Airway epithelial cell (primary cell): ENCODE results near the gene HOXD1. TPM values are rescaled to one million over a fixed set of nuclear protein-coding genes. Genes with fewer than 3 reads are reported as not detected.

Source experiments
- total RNA-seq: library from RNA; depleted of rRNA; stranded (reverse); fragments of >200 nt; gene quantifications from 2 replicates; pipeline ENCODE4 v1.2.3, GENCODE V29; 2015

Gene HOXD1
- not detected in 2 replicates for total RNA-seq

GRCh38 chr2:176187899-176188773, at the start of gene HOXD1:
Gene HOXD1, plus strand, starts transcription at chr2:176188668. Its CDS starts 134 bp downstream, at chr2:176188802.

DNA sequence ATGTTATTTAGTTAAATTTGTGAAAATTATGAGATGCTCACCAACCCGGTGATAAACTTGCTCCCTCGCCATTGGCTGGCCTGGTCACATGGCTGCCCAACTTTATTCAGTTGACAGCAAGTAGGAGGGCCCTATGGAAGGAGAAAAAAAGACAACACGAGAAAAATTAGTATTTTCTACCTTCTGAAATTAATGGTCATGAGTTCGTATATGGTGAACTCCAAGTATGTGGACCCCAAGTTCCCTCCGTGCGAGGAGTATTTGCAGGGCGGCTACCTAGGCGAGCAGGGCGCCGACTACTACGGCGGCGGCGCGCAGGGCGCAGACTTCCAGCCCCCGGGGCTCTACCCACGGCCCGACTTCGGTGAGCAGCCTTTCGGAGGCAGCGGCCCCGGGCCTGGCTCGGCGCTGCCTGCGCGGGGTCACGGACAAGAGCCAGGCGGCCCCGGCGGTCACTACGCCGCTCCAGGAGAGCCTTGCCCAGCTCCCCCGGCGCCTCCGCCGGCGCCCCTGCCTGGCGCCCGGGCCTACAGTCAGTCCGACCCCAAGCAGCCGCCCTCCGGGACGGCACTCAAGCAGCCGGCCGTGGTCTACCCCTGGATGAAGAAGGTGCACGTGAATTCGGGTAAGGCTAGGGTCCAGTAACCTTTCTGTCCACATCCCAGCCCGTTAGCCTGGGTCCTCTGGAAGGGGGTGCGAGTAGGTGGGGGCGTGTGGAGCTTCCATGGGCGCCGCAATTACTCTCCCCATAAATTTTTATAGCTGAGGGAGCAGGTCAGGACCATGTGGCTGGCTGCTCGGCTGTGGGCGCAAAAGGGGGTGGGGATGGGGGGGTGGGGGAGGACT, 36.8 kb upstream of the HOXD1 start, which contains the start of gene HOXD4:
TSS of gene HOXD4 (plus strand) at position 109 of the 846 bp plus-strand sequence. CDS start at position 193, 84 bp downstream.

GRCh38 chr2:176156807-176157498, 31.5 kb upstream of the HOXD1 start, which contains the start of gene HOXD3:
Gene HOXD3, plus strand, starts transcription at chr2:176157307. Its CDS starts 11,808 bp downstream, at chr2:176169115.

Other genes starting within 250 kb of the HOXD1 start
- 18.9 and 19.5 TPM in 2 replicates for gene LNPK, start 186.4 kb upstream of the HOXD1 start, total RNA-seq
- gene EVX2, start 104.7 kb upstream of the HOXD1 start, total RNA-seq, result not detected in 2 replicates
- gene HOXD13, start 95.9 kb upstream of the HOXD1 start, total RNA-seq, result not detected in 2 replicates
- gene HOXD12, start 88.9 kb upstream of the HOXD1 start, total RNA-seq, result not detected in 2 replicates
- not detected in 2 replicates for gene HOXD11, start 81.4 kb upstream of the HOXD1 start, total RNA-seq
- not detected in 2 replicates for gene HOXD10, start 71.9 kb upstream of the HOXD1 start, total RNA-seq
- gene HOXD9, start 65.9 kb upstream of the HOXD1 start, total RNA-seq, result not detected in 2 replicates
- gene HOXD8, start 59.0 kb upstream of the HOXD1 start, total RNA-seq, result not detected in 2 replicates
- gene HOXD4, start 37.1 kb upstream of the HOXD1 start, total RNA-seq, result not detected in 2 replicates
- not detected in 2 replicates for gene HOXD3, start 31.4 kb upstream of the HOXD1 start, total RNA-seq
- 47.7 and 49.8 TPM in 2 replicates for gene MTX2, start 80.8 kb downstream of the HOXD1 start, total RNA-seq